GM18499 (cell line): ENCODE measurements around the gene SBK1.
"Not testable (repeated sequence)": the region's sequence is repeated elsewhere in the genome, so short reads cannot be mapped to it uniquely, and the experiment has no call there.

Experiments used
- ATAC-seq: cut with Tn5 transposase; IDR thresholded peaks from one replicate; pipeline ENCODE4 v1.9.1; 2021; ENCODE audit warnings: moderate number of reproducible peaks; ENCODE audit not compliant: insufficient read depth, unreplicated experiment

SBK1 gene

DNA sequence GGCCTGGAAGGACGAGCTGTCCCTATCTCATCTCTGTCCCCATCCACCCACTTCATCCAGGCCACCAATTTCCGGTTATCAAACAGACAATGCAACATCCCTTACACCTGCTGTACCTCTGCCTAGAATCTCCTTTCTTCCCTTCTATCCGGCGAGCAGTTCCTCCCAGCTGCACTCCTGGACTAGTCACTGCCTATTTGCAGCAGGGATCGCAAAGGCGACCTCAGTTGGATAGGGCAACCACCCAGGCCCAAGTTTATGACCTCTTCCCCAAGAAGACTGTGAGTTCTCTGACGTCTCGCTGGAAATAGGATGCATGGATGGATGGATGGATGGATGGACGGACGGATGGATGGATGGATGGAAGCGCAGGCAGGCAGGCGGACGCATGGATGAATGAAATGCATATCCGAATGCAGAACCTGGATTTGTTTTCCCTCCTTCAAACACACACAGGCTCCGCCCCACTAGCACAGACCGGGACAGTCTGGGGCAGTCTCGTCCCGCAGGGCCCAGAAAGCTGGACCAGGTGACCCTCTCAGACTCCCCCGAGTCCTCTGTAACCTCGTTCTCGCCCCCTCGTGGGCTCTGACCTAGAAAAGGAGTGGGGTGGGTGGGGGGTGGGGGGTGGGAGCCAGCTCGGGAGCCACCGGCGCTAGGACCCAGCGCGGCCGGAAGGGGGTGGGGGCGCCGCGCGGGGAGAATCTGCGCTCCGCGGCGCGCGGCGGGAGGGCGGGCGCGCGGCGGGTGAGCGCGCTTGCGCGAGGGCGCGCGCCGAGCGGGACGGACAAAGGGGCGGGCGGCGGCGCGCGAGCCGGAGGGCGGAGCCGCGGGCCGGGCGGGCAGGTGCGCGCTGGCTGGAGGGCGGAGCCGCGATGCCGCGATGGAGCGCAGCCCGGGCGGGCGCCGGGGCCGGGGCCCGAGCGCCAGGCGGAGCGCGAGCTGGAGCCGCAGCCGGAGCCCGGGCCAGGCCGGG, at the start of gene SBK1:
Gene SBK1, plus strand, starts transcription at position 875 of the 976 bp plus-strand sequence. CDS start 24,867 bp downstream, outside the sequence.
- no peak for ATAC-seq

DNA sequence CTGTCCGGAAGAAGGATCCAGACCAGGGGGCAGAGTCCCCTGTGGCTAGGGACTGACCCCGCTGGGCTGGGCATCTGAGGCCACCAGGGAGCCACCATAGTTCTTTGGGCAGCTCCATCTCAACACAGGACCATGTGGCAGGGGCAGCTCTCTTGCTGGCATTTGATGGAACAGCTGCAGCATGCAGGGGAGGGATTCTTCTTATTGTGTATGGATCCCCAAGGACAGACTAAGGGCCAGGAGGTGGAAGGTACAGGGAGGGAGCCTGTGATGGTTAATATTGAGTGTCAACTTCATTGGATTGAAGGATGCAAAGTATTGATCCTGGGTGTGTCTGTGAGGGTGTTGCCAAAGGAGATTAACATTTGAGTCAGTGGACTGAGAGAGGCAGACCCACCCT, 42.8 kb upstream of the SBK1 start:
- ATAC-seq = not testable (repeated sequence)

DNA sequence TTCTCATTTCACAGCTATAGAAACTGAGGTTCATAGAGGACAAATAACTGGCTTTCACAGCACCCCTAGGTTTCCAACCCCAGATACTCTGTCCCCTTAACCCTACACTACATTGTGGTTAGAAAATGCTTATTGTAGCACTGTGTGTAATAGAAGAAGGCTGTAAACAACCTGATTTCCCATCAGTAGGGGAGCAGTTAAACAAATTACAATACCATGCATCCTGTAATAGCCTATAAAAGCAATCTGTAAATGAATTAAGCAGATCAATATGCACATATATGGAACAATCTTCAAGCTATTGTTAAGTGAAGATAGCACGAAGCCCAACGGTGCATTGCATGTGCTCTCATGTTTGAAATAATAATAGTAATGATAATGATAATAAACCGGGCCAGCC, 41.3 kb upstream of the SBK1 start:
- ATAC-seq = no peak

DNA sequence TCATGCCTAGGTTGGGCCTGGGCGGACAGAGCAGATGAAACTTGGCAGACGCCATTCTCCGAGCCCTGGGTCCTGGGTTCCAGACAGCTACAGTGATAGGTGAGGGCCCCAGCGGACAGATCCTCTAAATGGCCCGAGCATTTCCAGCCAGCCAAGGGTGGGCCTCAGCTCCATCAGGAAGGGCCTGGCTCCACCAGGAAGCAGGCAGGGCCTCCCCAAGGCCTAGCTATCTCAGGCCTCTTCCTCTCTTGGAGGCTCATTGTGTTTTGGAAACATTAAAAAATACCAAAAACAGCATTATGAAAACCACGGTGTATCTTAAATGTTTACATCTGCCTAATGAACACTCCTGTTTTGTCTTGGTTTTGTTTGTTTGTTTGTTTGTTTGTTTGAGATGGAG, 38.2 kb upstream of the SBK1 start:
- no peak for ATAC-seq

DNA sequence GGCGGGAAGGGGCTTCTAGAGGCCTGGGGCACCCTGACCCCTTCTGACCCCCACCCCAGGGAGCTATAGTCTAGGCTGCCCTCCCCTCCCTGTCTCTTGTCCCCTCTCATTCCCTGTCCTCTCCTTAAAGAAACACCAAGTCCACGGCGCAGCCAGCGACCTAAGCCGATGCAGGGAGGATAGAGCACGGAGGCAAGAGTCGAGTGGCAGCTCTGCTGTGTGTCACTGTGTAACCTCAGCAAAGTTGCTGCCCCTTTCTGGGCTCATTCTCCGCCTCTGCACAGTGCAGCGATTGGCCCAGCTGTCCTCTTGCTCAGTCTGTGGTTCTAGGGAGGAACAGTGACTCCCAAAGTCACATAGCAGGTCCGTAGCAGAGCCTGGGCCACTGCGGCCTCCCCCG, 36.5 kb upstream of the SBK1 start:
- ATAC-seq = no peak

DNA sequence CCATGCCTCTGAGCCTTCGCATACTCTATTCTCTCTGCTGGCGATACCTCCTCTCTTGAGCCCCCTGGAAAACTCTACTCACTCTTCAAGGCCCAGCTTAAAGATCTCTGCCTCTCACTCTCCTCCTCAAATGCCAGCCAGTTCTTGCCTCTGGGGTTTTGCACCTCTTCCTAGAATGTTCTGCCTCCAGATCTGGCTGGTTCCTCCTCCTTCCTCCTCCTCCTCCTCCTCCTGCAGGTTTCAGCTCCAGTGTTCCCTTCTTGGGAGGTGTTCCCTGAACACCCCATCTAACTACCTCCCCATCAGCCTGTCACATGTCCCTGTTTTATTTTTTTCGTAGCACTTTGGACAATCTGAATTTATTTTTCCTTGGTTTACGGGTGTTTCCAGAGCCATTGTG, 35.1 kb upstream of the SBK1 start:
- no peak for ATAC-seq

DNA sequence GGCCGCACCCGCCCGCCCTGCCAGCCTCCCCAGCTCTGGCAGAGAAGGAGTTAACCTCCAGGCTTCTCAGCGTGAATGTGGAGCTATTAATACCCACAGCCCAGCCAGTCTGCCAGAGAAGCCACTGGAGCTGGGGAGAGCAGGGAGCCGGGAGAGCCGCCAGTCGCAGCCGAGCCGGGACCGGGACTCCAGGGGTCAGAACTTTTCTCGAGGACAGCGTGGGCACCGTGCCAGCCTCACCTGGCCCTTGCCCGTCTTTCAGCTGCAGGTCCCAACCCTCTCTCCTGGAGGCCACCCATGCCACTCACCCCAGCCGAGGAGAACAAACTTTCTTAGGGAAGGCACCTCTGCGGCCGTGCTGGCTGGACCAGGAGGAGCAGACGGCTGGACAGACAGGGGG, 33.8 kb upstream of the SBK1 start:
- ATAC-seq = no peak

DNA sequence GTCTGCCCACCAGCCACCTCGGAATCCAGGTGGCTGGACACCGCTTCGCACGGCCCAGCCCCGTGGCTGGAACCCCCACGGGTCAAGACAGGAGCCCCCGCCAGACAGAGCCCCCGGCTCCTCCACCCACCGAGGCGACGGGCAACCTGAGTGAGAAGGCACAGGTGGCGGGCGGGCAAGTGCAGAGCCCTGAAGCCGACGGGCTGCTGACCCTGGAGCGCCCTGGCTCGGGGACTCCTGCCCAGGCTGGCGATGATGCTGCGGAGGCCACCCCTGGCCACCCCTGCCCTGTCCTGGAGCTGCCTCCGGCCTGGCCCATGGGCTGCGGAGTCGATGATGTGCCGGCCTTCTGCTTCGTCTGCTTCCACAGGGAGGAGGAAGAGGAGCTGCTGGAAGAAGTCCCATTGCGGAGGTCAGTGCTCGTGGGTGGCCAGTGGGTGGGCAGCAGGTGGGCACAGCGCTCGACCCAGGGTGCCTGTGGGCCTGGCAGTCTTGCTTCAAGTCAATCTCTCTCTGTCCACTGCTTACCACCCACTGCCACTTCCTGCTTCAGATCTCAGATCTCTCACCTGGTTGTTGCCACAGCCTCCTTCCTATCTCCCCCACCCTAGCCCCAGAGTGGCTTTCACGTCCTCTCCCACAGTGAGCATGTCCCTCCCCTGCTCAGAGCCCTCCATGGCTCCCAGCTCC, 33.1 kb upstream of the SBK1 start:
- no peak for ATAC-seq

DNA sequence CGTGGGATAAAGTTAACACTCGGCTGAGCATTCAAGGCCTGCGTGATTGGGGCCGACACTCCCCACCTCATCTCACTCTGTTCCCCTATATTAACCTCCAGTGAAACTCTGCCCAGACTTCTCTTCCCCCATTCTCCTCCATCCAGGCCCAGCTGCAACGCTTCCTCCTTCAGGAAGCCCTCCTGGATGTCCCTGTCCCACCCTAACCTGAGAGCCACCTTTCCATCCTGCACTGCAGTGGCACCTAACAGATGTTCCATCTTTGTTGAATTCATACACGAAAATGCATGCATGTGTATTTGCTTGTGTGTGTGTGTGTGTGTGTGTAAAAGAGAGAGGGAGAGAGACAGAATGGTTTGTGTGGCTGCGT, 32.6 kb upstream of the SBK1 start:
- no peak for ATAC-seq

DNA sequence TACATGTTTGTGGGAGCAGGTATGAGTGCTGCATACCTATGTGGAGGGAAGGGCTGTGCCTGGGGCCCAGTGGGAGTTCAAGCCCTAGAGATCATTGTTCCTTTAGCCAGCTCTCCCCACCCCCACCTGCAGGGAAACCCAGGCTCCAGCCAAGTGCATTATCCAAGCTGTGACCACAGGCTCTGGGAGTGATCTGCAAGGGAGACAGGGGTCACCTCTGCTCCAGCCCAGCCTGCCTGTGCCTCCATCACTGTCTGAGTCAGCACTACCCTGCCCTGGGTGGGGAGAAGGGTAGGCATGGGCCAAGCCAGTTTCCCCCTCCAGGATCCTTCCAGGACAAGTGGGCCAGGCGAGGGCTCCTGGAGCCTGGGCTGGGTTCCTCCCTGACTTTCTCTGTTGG, 32.1 kb upstream of the SBK1 start:
- no peak for ATAC-seq

DNA sequence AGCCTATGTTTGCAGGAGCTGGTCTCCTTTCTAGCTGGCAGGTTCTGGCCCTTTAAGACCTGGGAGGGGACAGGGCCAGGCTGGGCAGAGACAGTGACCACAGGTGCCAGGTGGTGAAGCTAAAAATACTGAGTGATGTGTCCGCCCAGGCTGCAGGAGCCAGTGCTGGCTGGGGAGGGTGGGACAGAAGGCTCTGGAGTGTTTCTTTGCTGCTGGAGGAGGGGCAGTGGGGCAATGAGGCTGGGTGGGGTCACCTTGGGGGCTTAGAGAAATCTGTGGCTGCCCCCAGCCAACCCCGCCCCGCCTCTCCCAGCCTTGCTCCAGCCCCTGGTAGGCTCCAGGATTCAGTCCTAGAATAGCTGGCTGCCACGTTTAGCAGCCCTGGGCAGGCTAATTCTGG, 30.4 kb upstream of the SBK1 start:
- ATAC-seq = no peak

DNA sequence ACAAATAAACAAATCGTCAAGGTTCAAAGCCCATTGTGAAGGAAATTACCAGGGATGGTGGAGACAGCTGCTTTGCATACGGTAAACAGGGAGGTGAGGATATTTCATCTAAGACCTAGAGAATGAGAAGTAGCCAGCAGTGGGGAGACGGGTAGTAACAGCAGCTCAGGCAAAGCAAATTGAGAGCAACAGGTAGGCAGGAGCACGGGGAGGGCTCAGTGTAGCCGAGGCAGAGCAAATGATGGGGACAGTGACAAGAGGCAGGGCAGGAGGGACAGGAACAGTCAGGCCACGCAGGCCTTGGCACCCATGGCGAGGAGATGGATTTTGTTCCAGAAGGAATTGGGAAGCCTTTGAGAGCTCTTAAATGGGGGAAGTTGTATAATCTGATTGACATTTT, 29.0 kb upstream of the SBK1 start:
- ATAC-seq = no peak

DNA sequence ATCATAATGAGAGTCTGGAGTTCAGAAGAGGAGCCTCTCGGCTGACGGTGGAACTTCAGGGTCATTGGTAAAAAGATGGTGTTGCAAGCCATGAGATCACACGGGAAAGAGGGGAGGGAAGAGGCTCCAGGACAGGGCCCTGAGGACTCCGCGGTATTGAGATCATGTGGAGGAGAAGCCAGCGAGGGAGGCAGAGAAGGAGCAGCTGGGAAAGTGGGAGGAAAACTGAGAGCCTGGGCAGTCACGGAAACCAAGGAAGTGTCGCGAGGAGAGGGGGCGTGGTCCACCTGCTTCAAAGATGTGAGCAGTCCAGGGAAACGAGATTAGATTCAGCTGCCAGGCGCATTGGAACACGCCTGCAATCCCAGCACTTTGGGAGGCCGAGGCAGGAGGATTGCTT, 27.7 kb upstream of the SBK1 start:
- no peak for ATAC-seq

DNA sequence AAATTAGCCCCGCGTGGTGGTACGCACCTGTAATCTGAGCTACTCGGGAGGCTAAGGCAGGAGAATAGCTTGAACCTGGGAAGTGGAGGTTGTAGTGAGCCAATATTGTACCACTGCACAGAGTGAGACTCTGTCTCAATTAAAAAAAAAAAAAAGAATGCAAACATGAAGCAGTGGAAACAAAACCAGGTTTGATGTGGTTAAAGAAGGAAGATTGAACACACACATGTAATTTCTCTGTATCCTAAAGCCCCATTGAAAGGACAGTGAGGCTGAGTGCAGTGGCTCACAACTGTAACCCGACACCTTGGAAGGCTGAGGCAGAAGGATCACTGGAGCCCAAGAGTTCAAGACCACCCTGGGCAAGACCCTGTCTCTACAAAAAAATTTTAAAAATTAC, 26.5 kb upstream of the SBK1 start:
- no peak for ATAC-seq

DNA sequence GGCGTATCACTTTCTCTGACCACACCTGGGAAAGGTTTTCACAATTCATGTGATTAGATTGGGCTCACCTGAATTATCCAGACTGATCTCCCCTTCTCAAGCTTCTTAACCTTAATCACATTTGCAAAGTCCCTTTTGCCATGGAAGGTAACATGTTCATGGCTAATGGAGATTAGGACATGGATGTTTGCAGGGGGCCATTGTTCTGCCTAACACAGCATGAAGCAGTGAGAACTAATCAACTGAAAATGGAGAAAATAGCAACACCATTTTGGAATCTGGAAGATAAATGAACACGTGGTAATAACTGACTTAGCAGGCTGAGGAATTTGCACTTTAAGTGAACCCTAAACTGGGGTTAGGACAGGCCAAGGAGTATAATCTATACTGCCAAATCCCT, 25.0 kb upstream of the SBK1 start:
- no peak for ATAC-seq

DNA sequence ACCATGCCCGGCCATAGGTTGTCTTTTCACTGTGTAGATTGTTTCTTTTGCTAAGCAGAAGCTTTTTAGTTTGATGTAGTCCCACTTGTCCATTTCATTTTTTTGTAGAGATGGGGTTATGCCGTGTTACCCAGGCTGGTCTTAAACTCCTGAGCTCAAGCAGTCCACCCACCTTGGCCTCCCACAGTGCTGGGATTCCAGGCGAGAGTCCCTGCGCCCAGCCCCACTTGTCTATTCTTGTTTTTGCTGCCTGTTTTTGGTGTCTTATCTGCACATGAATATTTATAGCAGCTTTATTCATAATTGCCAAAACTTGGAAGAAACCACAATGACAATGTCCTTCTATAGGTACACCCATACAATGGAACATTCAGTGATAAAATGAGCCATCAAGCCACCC, 18.8 kb upstream of the SBK1 start:
- no peak for ATAC-seq

DNA sequence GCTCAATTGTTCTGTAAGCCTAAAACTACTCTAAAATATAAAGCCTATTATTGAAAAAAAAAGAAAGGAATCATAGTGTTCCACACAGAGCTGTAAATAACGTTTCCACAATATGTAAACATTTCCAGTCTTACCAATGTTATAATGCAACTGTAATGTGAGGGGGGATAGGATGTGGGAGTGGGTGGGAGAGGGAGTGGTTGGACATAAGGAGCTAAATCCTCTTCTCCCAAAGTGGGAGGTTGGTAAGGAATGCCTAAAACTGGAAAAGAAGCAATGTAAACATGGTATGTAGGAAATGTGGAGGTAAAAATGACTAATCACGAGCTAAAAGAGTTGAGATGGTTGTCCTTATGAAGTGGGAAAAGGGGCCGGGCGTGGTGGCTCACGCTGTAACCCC, 17.6 kb upstream of the SBK1 start:
- ATAC-seq = no peak

DNA sequence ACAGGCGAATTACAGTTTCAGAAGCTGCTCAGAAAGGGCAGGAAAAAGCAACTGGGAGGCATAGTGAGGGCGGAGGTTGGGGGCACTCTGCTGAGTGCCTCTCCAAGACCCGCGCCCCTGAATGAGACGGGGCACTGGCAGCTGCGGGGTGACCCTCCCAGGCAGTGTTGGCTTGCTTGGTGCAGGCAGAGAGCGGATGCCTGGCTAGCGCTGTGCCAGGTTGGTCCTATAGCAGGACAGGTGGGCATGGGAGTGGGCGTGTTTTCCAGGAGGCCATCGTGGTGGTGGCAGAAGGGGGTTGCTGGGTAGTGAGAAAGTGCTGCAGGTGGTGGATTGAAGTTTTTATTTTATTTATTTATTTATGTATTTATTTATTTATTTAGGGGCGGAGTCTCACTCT, 16.0 kb upstream of the SBK1 start:
- no peak for ATAC-seq

DNA sequence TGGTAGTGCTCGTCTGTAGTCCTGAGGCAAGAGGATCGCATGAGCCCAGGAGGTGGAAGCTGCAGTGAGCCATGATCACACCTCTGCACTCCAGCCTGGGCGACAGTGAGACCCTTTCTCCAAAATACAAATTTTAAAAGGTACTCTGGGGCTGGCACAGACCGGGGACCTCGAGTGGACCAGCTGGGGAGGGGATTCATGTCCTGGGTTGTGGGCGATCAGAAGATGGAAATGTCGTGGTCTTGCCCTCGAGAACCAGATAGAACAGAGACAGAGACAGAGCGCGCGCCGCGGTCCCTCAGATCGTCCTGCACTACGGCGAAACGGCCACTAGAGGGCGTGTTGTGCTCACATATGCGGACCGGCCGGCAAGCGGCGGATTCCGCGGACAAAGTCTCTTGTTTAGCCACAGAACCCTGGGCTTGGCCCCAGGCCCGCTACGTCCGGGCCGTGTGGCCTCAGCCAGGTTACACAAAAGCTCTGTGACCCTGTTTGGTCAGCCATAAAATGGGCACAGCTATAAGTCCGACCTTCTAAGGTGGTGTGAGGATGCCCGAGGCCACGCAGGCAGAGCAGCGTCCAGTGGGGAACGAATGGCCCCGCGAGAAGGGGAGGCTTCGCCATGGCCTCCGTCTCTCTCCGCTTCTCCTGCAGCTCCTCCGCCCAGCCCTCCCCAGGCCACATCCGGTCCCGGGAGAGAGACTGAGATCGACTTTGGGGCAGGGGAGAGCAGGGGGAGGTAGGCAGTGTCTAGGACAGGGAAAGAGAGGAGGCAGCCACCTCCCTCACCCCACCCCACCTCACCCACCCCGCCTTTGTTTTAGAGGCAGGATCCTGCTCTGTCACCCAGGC, 14.6 kb upstream of the SBK1 start:
- ATAC-seq = no peak

DNA sequence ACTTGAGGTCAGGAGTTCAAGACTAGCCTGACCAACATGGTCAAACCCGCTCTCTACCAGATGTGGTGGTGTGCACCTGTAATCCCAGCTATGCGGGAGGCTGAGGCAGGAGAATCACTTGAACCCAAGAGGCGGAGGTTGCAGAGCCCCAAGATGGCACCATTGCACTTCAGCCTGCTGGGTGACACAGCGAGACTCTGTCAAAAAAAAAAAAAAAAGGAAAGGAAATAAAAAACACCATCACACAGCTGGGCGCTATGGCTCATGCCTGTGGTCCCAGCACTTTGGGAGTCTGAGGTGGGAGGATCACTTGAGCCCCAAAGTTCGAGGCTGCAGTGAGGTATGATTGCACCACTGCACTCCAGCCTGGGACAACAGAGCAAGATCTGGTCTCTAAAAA, 13.3 kb upstream of the SBK1 start:
- no peak for ATAC-seq
